IMR-90 (cell line): Measurements from ENCODE around the gene CENPM. TPM values are rescaled to one million over a fixed set of nuclear protein-coding genes. Genes with fewer than 3 reads are reported as not detected.

Experiments used
- ATAC-seq: fragments of 200-7000 bp; cut with Tn5 transposase; 2 replicates; pipeline ENCODE4 v1.9.1; 2020; ENCODE audit warnings: low read depth, mild to moderate bottlenecking, moderate library complexity
- BruUV-seq: library from RNA; stranded (reverse); fragments of 400-500 nt; replicated peaks from 2 replicates; lab custom pipeline; 2021; lab: Mats Ljungman, UMichigan
- CTCF ChIA-PET: fragments of 300-600 bp; formaldehyde crosslinking; extraction: SDS; loops from one replicate; lab custom pipeline; 2021; ENCODE audit warnings: antibody characterized with exemption; lab: Yijun Ruan, JAX
- POLR2A ChIA-PET: fragments of 300-600 bp; sonication (Branson Sonifier 250); formaldehyde crosslinking; loops from one replicate; lab custom pipeline; 2022; ENCODE audit warnings: antibody characterized with exemption; ENCODE audit not compliant: unreplicated experiment; lab: Charles Lee
- DNase-seq: peaks from one replicate; pipeline ENCODE4 v3.0.0; 2013
- H2AFZ ChIP-seq: replicated peaks from 2 replicates; pipeline ENCODE3; 2013; ENCODE audit warnings: low read length, mild to moderate bottlenecking; ENCODE audit not compliant: poor library complexity
- H2AK5ac ChIP-seq: 2 replicates; pipeline ENCODE4 v1.6.1; 2013; ENCODE audit warnings: low read depth, low read length, inconsistent platforms
- H2AK9ac ChIP-seq: replicated peaks from 2 replicates; pipeline ENCODE3; 2013; ENCODE audit warnings: mild to moderate bottlenecking, low read depth, low read length, moderate library complexity; ENCODE audit not compliant: poor library complexity
- H2BK120ac ChIP-seq: 2 replicates; pipeline ENCODE4 v1.6.1; 2013; ENCODE audit warnings: low read depth, low read length, inconsistent platforms
- H2BK15ac ChIP-seq: 3 replicates; pipeline ENCODE4 v1.6.1; 2013; ENCODE audit warnings: low read depth, low read length, inconsistent platforms
- H2BK20ac ChIP-seq: 2 replicates; pipeline ENCODE4 v1.6.1; 2013; ENCODE audit warnings: low read depth, mild to moderate bottlenecking, inconsistent platforms, low read length, moderate library complexity
- H2BK5ac ChIP-seq: 2 replicates; pipeline ENCODE4 v1.6.1; 2013; ENCODE audit warnings: mild to moderate bottlenecking, low read depth, low read length, inconsistent platforms; ENCODE audit not compliant: poor library complexity, severe bottlenecking
- H3K14ac ChIP-seq: replicated peaks from 2 replicates; pipeline ENCODE4 v1.6.1; 2013; ENCODE audit warnings: low read depth, low read length, inconsistent platforms
- H3K18ac ChIP-seq: 2 replicates; pipeline ENCODE4 v1.6.1; 2013; ENCODE audit warnings: low read depth, low read length, control low read depth
- H3K23ac ChIP-seq: 2 replicates; pipeline ENCODE4 v1.6.1; 2013; ENCODE audit warnings: low read depth, low read length, inconsistent platforms
- H3K27ac ChIP-seq: 2 replicates; pipeline ENCODE4 v1.5.1; 2013; ENCODE audit warnings: mild to moderate bottlenecking, control low read depth, low read length; ENCODE audit not compliant: insufficient read depth
- H3K27me3 ChIP-seq: 2 replicates; pipeline ENCODE4 v1.6.1; 2013; ENCODE audit warnings: low read length; ENCODE audit not compliant: control insufficient read depth, insufficient read depth
- H3K36me3 ChIP-seq: 2 replicates; pipeline ENCODE4 v1.6.1; 2013; ENCODE audit warnings: low read length, mixed read lengths; ENCODE audit not compliant: control insufficient read depth, insufficient read depth
- H3K4ac ChIP-seq: 2 replicates; pipeline ENCODE4 v1.6.1; 2013; ENCODE audit warnings: low read depth, low read length, inconsistent platforms
- H3K4me1 ChIP-seq: 2 replicates; pipeline ENCODE4 v1.6.1; 2013; ENCODE audit warnings: low read length, mixed read lengths; ENCODE audit not compliant: control insufficient read depth, insufficient read depth
- H3K4me2 ChIP-seq: 2 replicates; pipeline ENCODE4 v1.6.1; 2013; ENCODE audit warnings: low read depth, mild to moderate bottlenecking, control low read depth, low read length, moderate library complexity
- H3K4me3 ChIP-seq: 2 replicates; pipeline ENCODE4 v1.5.1; 2013; ENCODE audit warnings: low read depth, mild to moderate bottlenecking, control low read depth, low read length, moderate library complexity; ENCODE audit not compliant: insufficient read depth
- H3K56ac ChIP-seq: 2 replicates; pipeline ENCODE4 v1.6.1; 2013; ENCODE audit warnings: low read length, inconsistent platforms; ENCODE audit not compliant: insufficient read depth; ENCODE audit errors: extremely low read depth
- H3K79me1 ChIP-seq, 2 experiments: 2 replicates each; pipeline ENCODE4 v1.6.1; 2013; ENCODE audit warnings: low read length in 2 of 2, inconsistent platforms in 1 of 2, low read depth in 1 of 2
- H3K9ac ChIP-seq: 2 replicates; pipeline ENCODE4 v1.6.1; 2013; ENCODE audit warnings: low read depth, low read length, control low read depth
- H3K9me1 ChIP-seq: 2 replicates; pipeline ENCODE4 v1.6.1; 2013; ENCODE audit warnings: low read length, inconsistent platforms; ENCODE audit not compliant: insufficient read depth
- H3K9me3 ChIP-seq: 2 replicates; pipeline ENCODE4 v1.6.1; 2013; ENCODE audit warnings: low read length; ENCODE audit not compliant: control insufficient read depth, insufficient read depth
- H4K20me1 ChIP-seq: 2 replicates; pipeline ENCODE4 v1.6.1; 2013; ENCODE audit warnings: low read length, inconsistent platforms; ENCODE audit not compliant: insufficient read depth
- H4K5ac ChIP-seq: 2 replicates; pipeline ENCODE4 v1.6.1; 2013; ENCODE audit warnings: mild to moderate bottlenecking, low read depth, low read length, control low read depth
- H4K8ac ChIP-seq, 2 experiments: 2 replicates each; pipeline ENCODE4 v1.6.1; 2013; ENCODE audit warnings: low read depth in 2 of 2, low read length in 2 of 2, control low read depth in 1 of 2, inconsistent platforms in 1 of 2
- H4K91ac ChIP-seq: 2 replicates; pipeline ENCODE4 v1.6.1; 2013; ENCODE audit warnings: low read depth, low read length, inconsistent platforms; ENCODE audit not compliant: insufficient read depth
- CEBPB ChIP-seq: IDR thresholded peaks from 2 replicates; pipeline ENCODE4 v1.6.1; 2012; ENCODE audit warnings: low read depth, low read length, improper control_type of control experiment
- CHD1 ChIP-seq: IDR thresholded peaks from 2 replicates; pipeline ENCODE4 v1.6.1; 2012; ENCODE audit warnings: low read depth, low read length, improper control_type of control experiment
- FOS ChIP-seq: fragments of 150-350 bp; IDR thresholded peaks from 2 replicates; pipeline ENCODE4 v1.6.1; 2016; ENCODE audit warnings: low read depth, low read length
- MAFK ChIP-seq: IDR thresholded peaks from 2 replicates; pipeline ENCODE4 v1.6.1; 2012; ENCODE audit warnings: low read depth, low read length, improper control_type of control experiment
- MXI1 ChIP-seq: IDR thresholded peaks from 2 replicates; pipeline ENCODE4 v1.6.1; 2012; ENCODE audit warnings: low read depth, mild to moderate bottlenecking, low read length, moderate library complexity, borderline replicate concordance
- NFE2L2 ChIP-seq: fragments of 150-350 bp; IDR thresholded peaks from 2 replicates; pipeline ENCODE4 v1.6.1; 2016; ENCODE audit warnings: low read depth, mild to moderate bottlenecking, low read length
- RCOR1 ChIP-seq: IDR thresholded peaks from 2 replicates; pipeline ENCODE4 v1.6.1; 2012; ENCODE audit warnings: mild to moderate bottlenecking, low read length, improper control_type of control experiment; ENCODE audit not compliant: insufficient replicate concordance
- RFX5 ChIP-seq: IDR thresholded peaks from 2 replicates; pipeline ENCODE4 v1.8.0; 2012; ENCODE audit warnings: low read depth, mild to moderate bottlenecking, low read length, moderate library complexity
- SMC3 ChIP-seq: fragments of 150-350 bp; IDR thresholded peaks from 2 replicates; pipeline ENCODE4 v1.6.1; 2016; ENCODE audit warnings: low read depth, mild to moderate bottlenecking, antibody characterized with exemption, low read length, moderate library complexity
- WGBS, 2 experiments: methylation state at CpG; one replicate each; pipeline versions ENCODE4 v1.1.5 to v1.1.7; 2013; ENCODE audit warnings: missing lambda C conversion rate in 2 of 2; ENCODE audit not compliant: insufficient read length in 1 of 2; ENCODE audit errors: extremely low coverage in 2 of 2; 5-methylcytosine and 5-hydroxymethylcytosine counted together
- dilution Hi-C: fragments of 300-500 bp; cut with HindIII; formaldehyde crosslinking; loops from one replicate; pipeline ENCODE4 v1.14.3; 2018; ENCODE audit warnings: low sequenced_read_pairs; ENCODE audit not compliant: unreplicated experiment
- in situ Hi-C: fragments of 300-500 bp; cut with MboI; formaldehyde crosslinking; loops from 3 replicates; pipeline ENCODE4 v1.14.3; 2019; ENCODE audit warnings: low sequenced_read_pairs, inconsistent platforms, mixed read lengths
- intact Hi-C: fragments of 100-400 bp; cut with micrococcal nuclease; formaldehyde crosslinking; loops from 2 replicates; pipeline ENCODE4 v1.10.0; 2022
- polyA plus RNA-seq, 3 experiments: library from polyadenylated mRNA; depleted of rRNA; stranded (reverse); fragments of >200 nt; gene quantifications; 2 replicates each; pipeline ENCODE4 v1.2.3, GENCODE V29; 2012; ENCODE audit warnings: low replicate concordance in 1 of 3
- total RNA-seq: library from RNA; depleted of rRNA; stranded (reverse); fragments of >200 nt; gene quantifications from 2 replicates; pipeline ENCODE4 v1.2.3, GENCODE V29; 2012
- TF ChIP-seq, protein P1 (sequence below): fragments of 150-350 bp; IDR thresholded peaks from 2 replicates; pipeline ENCODE4 v1.6.1; 2016; ENCODE audit warnings: low read depth, mild to moderate bottlenecking, low read length, moderate library complexity, borderline replicate concordance
- TF ChIP-seq, protein P2 (sequence below): fragments of 150-350 bp; IDR thresholded peaks from 2 replicates; pipeline ENCODE4 v1.6.1; 2017; ENCODE audit warnings: mild to moderate bottlenecking, antibody characterized with exemption, low read length, low read depth
- TF ChIP-seq, protein P3 (sequence below): conservative IDR thresholded peaks from 2 replicates; pipeline ENCODE4 v1.5.1; 2012; ENCODE audit warnings: mild to moderate bottlenecking, low read depth, low read length, improper control_type of control experiment

CENPM gene
- total and polyA plus RNA-seq, 2 of the 4 experiments (the other 2 are of a cell fraction): 18.1 to 20.1 TPM

DNA sequence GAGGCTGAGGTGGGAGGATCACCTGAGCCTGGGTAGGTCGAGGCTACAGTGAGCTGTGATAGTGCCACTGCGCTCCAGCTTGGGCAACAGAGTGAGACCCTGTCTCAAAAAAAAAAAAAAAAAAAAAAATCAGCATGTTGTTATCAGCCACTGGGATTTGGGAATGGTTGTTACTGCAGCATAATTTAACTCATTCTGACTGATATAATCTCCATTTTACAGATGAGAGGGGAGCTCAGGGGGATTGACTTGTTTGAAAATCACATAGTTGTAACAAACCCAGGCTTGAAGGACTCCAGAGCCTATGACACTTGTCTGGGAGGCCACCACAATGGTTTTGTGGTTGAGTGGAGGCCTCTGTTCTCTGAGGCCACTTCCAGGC, 19.3 kb upstream of the CENPM start:
- no peak overlapping the region for H2AK5ac ChIP-seq
- H3K9me3 ChIP-seq: no peaks in the 10 kb centered on the region
- no peak overlapping the region for H4K8ac ChIP-seq
- H2BK5ac ChIP-seq: no peak overlapping the region
- H3K27me3 ChIP-seq: peaks cover 13% of the 10 kb centered on the region; the same call in 1 of the 2 replicates
- WGBS, 2 experiments: no CpG with 5 or more reads among the region's 2 CpGs
- TF ChIP-seq, protein P1, sequence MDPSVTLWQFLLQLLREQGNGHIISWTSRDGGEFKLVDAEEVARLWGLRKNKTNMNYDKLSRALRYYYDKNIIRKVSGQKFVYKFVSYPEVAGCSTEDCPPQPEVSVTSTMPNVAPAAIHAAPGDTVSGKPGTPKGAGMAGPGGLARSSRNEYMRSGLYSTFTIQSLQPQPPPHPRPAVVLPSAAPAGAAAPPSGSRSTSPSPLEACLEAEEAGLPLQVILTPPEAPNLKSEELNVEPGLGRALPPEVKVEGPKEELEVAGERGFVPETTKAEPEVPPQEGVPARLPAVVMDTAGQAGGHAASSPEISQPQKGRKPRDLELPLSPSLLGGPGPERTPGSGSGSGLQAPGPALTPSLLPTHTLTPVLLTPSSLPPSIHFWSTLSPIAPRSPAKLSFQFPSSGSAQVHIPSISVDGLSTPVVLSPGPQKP: no peak
- TF ChIP-seq NFE2L2: no peak
- TF ChIP-seq RFX5: no peak
- TF ChIP-seq, protein P2, sequence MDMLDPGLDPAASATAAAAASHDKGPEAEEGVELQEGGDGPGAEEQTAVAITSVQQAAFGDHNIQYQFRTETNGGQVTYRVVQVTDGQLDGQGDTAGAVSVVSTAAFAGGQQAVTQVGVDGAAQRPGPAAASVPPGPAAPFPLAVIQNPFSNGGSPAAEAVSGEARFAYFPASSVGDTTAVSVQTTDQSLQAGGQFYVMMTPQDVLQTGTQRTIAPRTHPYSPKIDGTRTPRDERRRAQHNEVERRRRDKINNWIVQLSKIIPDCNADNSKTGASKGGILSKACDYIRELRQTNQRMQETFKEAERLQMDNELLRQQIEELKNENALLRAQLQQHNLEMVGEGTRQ: no peak
- TF ChIP-seq CEBPB: no peak
- no peak for TF ChIP-seq SMC3
- TF ChIP-seq, protein P3, sequence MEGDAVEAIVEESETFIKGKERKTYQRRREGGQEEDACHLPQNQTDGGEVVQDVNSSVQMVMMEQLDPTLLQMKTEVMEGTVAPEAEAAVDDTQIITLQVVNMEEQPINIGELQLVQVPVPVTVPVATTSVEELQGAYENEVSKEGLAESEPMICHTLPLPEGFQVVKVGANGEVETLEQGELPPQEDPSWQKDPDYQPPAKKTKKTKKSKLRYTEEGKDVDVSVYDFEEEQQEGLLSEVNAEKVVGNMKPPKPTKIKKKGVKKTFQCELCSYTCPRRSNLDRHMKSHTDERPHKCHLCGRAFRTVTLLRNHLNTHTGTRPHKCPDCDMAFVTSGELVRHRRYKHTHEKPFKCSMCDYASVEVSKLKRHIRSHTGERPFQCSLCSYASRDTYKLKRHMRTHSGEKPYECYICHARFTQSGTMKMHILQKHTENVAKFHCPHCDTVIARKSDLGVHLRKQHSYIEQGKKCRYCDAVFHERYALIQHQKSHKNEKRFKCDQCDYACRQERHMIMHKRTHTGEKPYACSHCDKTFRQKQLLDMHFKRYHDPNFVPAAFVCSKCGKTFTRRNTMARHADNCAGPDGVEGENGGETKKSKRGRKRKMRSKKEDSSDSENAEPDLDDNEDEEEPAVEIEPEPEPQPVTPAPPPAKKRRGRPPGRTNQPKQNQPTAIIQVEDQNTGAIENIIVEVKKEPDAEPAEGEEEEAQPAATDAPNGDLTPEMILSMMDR: no peak
- no peak for TF ChIP-seq FOS
- TF ChIP-seq RCOR1: no peak
- no peak for TF ChIP-seq MXI1
- TF ChIP-seq MAFK: no peak
- TF ChIP-seq CHD1: no peak
- no peak overlapping the region for H3K23ac ChIP-seq
- H2BK120ac ChIP-seq: no peak overlapping the region
- no peak overlapping the region for H4K91ac ChIP-seq
- no TSS peak for BruUV-seq
- H3K36me3 ChIP-seq: no peaks in the 10 kb centered on the region
- H2AFZ ChIP-seq: peak overlapping the region; percentile 16
- H3K4me1 ChIP-seq: no peaks in the 10 kb centered on the region; the same call in 1 of the 2 replicates
- H3K4ac ChIP-seq: no peak overlapping the region
- H3K56ac ChIP-seq: no peak overlapping the region
- in situ Hi-C loops: loop anchor here (5.0 kb wide), 1 partner anchor 476 kb away; no protein-coding TSS in a partner anchor
- H2BK20ac ChIP-seq: no peak overlapping the region
- H3K27ac ChIP-seq: no peak overlapping the region
- no peak overlapping the region for H2AK9ac ChIP-seq
- H2BK15ac ChIP-seq: no peak overlapping the region
- intact Hi-C loops: loop anchor here (1.0 to 2.0 kb wide), 5 partner anchors 113 to 507 kb away; partner anchors contain the start of genes NDUFA6 and SMDT1
- ChIA-PET POLR2A (no interaction called here), CTCF (interaction anchor here (0.7 to 1.7 kb wide), 3 partner anchors 146 to 478 kb away, joined by 3 to 7 read pairs (median 4); no protein-coding TSS in a partner anchor)
- H3K4me3 ChIP-seq: no peak overlapping the region
- no peak overlapping the region for H3K4me2 ChIP-seq
- no peaks in the 10 kb centered on the region for H3K9me1 ChIP-seq
- no peaks in the 10 kb centered on the region for H4K20me1 ChIP-seq
- no peak overlapping the region for H3K18ac ChIP-seq
- dilution Hi-C loops: no loop called here
- no peak overlapping the region for H3K9ac ChIP-seq
- no peak overlapping the region for H4K5ac ChIP-seq
- no peak overlapping the region for H3K14ac ChIP-seq
- DNase-seq (no peak), ATAC-seq (no peak)
- no peaks in the 10 kb centered on the region for H3K79me1 ChIP-seq
